ENCODE data around the gene PTGES3.
A peak's percentile ranks its signal among the peaks of the same experiment; 100 is the strongest.

PTGES3 gene

GRCh38 chr12:56645717-56646446, 42.2 kb downstream of the PTGES3 start, which contains the start of gene ATP5F1B:
Gene ATP5F1B (minus strand): TSS chr12:56645984. CDS start chr12:56645963, 21 bp downstream.
- peak; percentile 93 for DNase-seq

GRCh38 chr12:56645201-56645716, 42.8 kb downstream of the PTGES3 start:
- DNase-seq, result no peak

GRCh38 chr12:56644654-56645053, 43.4 kb downstream of the PTGES3 start:
- no peak for DNase-seq

GRCh38 chr12:56641219-56641618, 46.9 kb downstream of the PTGES3 start:
- DNase-seq, result no peak

GRCh38 chr12:56637621-56638020, 50.5 kb downstream of the PTGES3 start:
- no peak for DNase-seq

- DNase-seq, result peak; percentile 90
These were observed 51.2 kb downstream of the PTGES3 start for GRCh38 chr12:56636675-56637540.

- peak; percentile 85 for DNase-seq
These were observed 52.0 kb downstream of the PTGES3 start for GRCh38 chr12:56635806-56636674.

- DNase-seq, result peak; percentile 58
These were observed 53.0 kb downstream of the PTGES3 start for GRCh38 chr12:56634837-56635791.

GRCh38 chr12:56634242-56634836, 53.7 kb downstream of the PTGES3 start:
- DNase-seq, result peak; percentile 26

- no peak for DNase-seq
These were observed 54.4 kb downstream of the PTGES3 start for GRCh38 chr12:56633468-56634241.

GRCh38 chr12:56632701-56633467, 55.2 kb downstream of the PTGES3 start:
- DNase-seq, result no peak

- DNase-seq, result peak; percentile 54
These were observed 56.0 kb downstream of the PTGES3 start for GRCh38 chr12:56631790-56632700.

- peak; percentile 87 for DNase-seq
These were observed 57.9 kb downstream of the PTGES3 start, which contains the start of gene BAZ2A for GRCh38 chr12:56630180-56630632. Gene BAZ2A (minus strand): TSS chr12:56630326. CDS start chr12:56617530, 12,796 bp downstream.

- peak; percentile 48 for DNase-seq
These were observed 58.5 kb downstream of the PTGES3 start for GRCh38 chr12:56629459-56630179.

- peak; percentile 53 for DNase-seq
These were observed 59.2 kb downstream of the PTGES3 start for GRCh38 chr12:56628671-56629458.

- DNase-seq, result no peak
These were observed 61.4 kb downstream of the PTGES3 start for GRCh38 chr12:56626701-56627100.

Measured in stimulated activated CD4-positive, alpha-beta T cell treated with anti-CD3 and anti-CD28 coated beads, Interleukin-4, amount 100 ng/mL, for 24 hours (primary cell).